ENCODE data around the gene SLC6A9. TPM values are rescaled to one million over a fixed set of nuclear protein-coding genes. Genes with fewer than 3 reads are reported as not detected.

SLC6A9 gene
- total and polyA plus RNA-seq, 7 donors, result 0.28 to 1.2 (median 0.71) TPM

- H3K4me1 ChIP-seq, result peaks cover 27% of the 10 kb centered on the region
- no peak overlapping the region for H3K27ac ChIP-seq
- peaks cover 2 to 53% of the 10 kb centered on the region in 2 donors for H3K36me3 ChIP-seq (ENCODE audit: insufficient read depth in 1 of 2, low read depth in 1 of 2)
- H3K9me3 ChIP-seq, result no peaks in the 10 kb centered on the region
- DNase-seq (no peak), ATAC-seq (no peak)
- peak overlapping the region; percentile 99 for H3K4me3 ChIP-seq
- 52 to 59% (median 54%) methylated on average over 7 of the region's 7 CpGs for WGBS, 3 donors
- TF ChIP-seq CTCF (IDR thresholded peaks at IDR 0.05), result no peak
- H3K27me3 ChIP-seq (ENCODE audit: insufficient read depth in 3 of 3, low read length in 2 of 3), result no peaks in the 10 kb centered on the region
- intact Hi-C loops (cut with DNase I), result no loop called here
Observed at GRCh38 chr1:43969416-43969745, 61.9 kb downstream of the SLC6A9 start.

DNA sequence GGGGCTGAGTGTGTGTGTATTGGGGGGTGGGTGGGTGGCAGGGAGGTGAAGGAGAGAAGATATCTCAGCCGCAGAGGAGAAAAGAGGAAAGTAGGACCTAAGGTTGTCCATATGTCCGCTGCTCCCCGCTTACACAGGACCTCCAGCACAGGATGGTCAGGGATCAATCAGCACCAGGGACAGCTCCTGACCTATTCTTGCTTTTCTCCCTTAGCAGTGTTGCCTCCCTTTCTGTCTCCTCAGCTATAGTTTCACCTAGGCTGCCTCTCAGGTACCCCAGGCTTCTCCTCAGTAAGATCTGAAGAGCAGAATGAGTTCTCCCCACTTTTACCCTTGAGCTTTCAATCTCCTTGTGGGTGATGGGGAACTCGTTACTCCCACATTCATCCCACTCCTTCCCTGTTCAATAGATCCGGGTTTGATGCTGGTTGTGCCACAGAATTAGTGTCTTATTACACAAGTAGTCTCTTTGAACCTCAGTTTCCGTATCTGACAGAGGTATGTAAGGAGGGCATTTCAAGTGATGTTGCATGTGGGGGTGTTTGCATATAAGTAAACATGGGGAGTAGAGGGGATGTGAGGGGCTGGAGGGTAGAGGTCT, 62.8 kb downstream of the SLC6A9 start:
- intact Hi-C loops (cut with DNase I), result no loop called here
- no peak for TF ChIP-seq CTCF (IDR thresholded peaks at IDR 0.05)
- H3K27ac ChIP-seq, result no peak overlapping the region
- ATAC-seq, result no peak
- 76 to 85% (median 80%) methylated on average over 6 of the region's 6 CpGs for whole genome bisulfite sequencing, 3 donors
- no peak overlapping the region for H3K4me3 ChIP-seq
- no peaks in the 10 kb centered on the region for H3K9me3 ChIP-seq
- no peak for DNase-seq
- H3K36me3 ChIP-seq (ENCODE audit: insufficient read depth in 1 of 2, low read depth in 1 of 2), result peaks cover 2 to 62% of the 10 kb centered on the region in 2 donors
- H3K4me1 ChIP-seq, result peaks cover 18% of the 10 kb centered on the region
- no peaks in the 10 kb centered on the region for H3K27me3 ChIP-seq (ENCODE audit: insufficient read depth in 3 of 3, low read length in 2 of 3)

GRCh38 chr1:43965316-43965715, 65.9 kb downstream of the SLC6A9 start:
- no peak overlapping the region for H3K4me3 ChIP-seq
- no peaks in the 10 kb centered on the region for H3K9me3 ChIP-seq
- DNase-seq, result no peak
- intact Hi-C loops (cut with DNase I), result no loop called here
- 87 to 99% (median 91%) methylated on average over 3 of the region's 3 CpGs for WGBS, 3 donors
- H3K36me3 ChIP-seq (ENCODE audit: insufficient read depth in 1 of 2, low read depth in 1 of 2), result peaks cover 0 to 77% of the 10 kb centered on the region in 2 donors
- no peak for TF ChIP-seq CTCF (IDR thresholded peaks at IDR 0.05)
- ATAC-seq, result no peak
- H3K27me3 ChIP-seq (ENCODE audit: insufficient read depth in 3 of 3, low read length in 2 of 3), result no peaks in the 10 kb centered on the region
- peaks cover 1% of the 10 kb centered on the region for H3K4me1 ChIP-seq
- H3K27ac ChIP-seq, result no peak overlapping the region

DNA sequence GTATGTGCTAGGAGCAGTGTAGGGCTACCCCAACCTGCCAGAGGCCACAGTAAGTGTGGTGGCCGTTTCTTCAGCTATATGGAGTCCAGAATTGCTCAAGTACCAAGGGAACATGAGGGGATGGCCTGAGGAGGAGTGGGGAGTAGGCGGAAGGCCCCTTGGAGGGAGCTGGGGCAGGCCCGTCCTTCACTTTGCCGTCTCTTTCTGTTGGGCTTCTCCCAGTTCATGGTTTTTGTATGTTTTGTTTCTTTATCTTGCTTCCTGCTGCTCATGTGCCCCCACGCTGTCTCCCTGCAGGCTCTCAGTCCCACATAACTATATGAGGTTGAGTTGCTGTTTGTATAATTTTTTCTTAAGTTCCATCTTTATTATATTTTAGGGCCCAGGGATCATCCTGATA, 67.4 kb downstream of the SLC6A9 start:
- WGBS, 3 donors, result 76 to 83% (median 82%) methylated on average over 5 of the region's 5 CpGs
- TF ChIP-seq CTCF (IDR thresholded peaks at IDR 0.05), result no peak
- H3K4me3 ChIP-seq, result no peak overlapping the region
- no peaks in the 10 kb centered on the region for H3K27me3 ChIP-seq (ENCODE audit: insufficient read depth in 3 of 3, low read length in 2 of 3)
- no peak overlapping the region for H3K27ac ChIP-seq
- ATAC-seq (no peak), DNase-seq (no peak)
- H3K4me1 ChIP-seq, result no peaks in the 10 kb centered on the region
- intact Hi-C loops (cut with DNase I), result no loop called here
- H3K9me3 ChIP-seq, result no peaks in the 10 kb centered on the region
- H3K36me3 ChIP-seq (ENCODE audit: insufficient read depth in 1 of 2, low read depth in 1 of 2), result peaks cover 0 to 91% of the 10 kb centered on the region in 2 donors

DNA sequence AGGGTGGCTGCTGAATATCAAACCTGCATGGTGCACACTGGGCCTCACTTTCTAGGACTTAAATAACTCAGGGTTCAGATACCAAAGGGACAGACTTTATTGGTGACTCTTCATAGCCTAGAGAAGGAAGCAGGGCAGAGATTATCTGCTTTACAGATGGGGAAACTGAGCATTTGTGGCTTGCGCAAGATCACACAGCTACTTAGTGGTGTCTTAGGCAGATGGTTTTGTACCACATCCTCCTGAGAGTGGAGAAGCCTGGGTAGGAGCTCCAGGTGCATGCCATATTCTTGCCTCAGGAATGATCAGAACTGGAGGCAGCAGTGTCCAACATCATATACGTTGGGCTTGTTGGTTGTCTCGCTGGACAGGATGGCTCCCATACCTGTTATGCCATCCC, 68.3 kb downstream of the SLC6A9 start:
- ATAC-seq (no peak), DNase-seq (no peak)
- 88 to 93% (median 93%) methylated on average over 3 of the region's 3 CpGs for WGBS, 3 donors
- Histone ChIP-seq H3K4me1 (no peaks in the 10 kb centered on the region), H3K27me3 (ENCODE audit: insufficient read depth in 3 of 3, low read length in 2 of 3) (no peaks in the 10 kb centered on the region), H3K36me3 (ENCODE audit: insufficient read depth in 1 of 2, low read depth in 1 of 2) (peaks cover 0 to 100% of the 10 kb centered on the region in 2 donors), H3K4me3 (no peak overlapping the region), H3K9me3 (no peaks in the 10 kb centered on the region), H3K27ac (no peak overlapping the region)
- TF ChIP-seq CTCF (IDR thresholded peaks at IDR 0.05), result no peak
- intact Hi-C loops (cut with DNase I), result no loop called here

Data from psoas muscle (tissue), 8 donors.